GM19238 (cell line): Measurements from ENCODE around the gene LYPD5.
"Not testable (repeated sequence)": the region's sequence is repeated elsewhere in the genome, so short reads cannot be mapped to it uniquely, and the experiment has no call there.

Source experiments
- DNase-seq: peaks from one replicate; pipeline ENCODE4 v3.0.0; 2011; ENCODE audit warnings: low spot score; ENCODE audit not compliant: insufficient read length

LYPD5 gene

GRCh38 chr19:43806401-43806800 is 4.2 kb upstream of the LYPD5 start:
- not testable (repeated sequence) for DNase-seq

GRCh38 chr19:43804432-43804831 is 2.2 kb upstream of the LYPD5 start:
- DNase-seq, result no peak

- no peak for DNase-seq
Measured at GRCh38 chr19:43799502-43800142, 2.6 kb downstream of the LYPD5 start.

- no peak for DNase-seq
Measured at GRCh38 chr19:43798546-43799409, 3.5 kb downstream of the LYPD5 start.

- DNase-seq, result no peak
Measured at GRCh38 chr19:43798026-43798545, 4.2 kb downstream of the LYPD5 start.

GRCh38 chr19:43797556-43797955 is 4.7 kb downstream of the LYPD5 start:
- DNase-seq, result no peak

- no peak for DNase-seq
Measured at GRCh38 chr19:43797118-43797517, 5.1 kb downstream of the LYPD5 start.

- no peak for DNase-seq
Measured at GRCh38 chr19:43790587-43790986, 11.7 kb downstream of the LYPD5 start.

- no peak for DNase-seq
Measured at GRCh38 chr19:43789029-43789428, 13.2 kb downstream of the LYPD5 start.

GRCh38 chr19:43786665-43787064 is 15.6 kb downstream of the LYPD5 start:
- DNase-seq, result no peak

GRCh38 chr19:43784981-43785808 is 17.1 kb downstream of the LYPD5 start:
- no peak for DNase-seq

- no peak for DNase-seq
Measured at GRCh38 chr19:43784241-43784980, 17.8 kb downstream of the LYPD5 start.

GRCh38 chr19:43783636-43784035 is 18.6 kb downstream of the LYPD5 start:
- DNase-seq, result no peak

GRCh38 chr19:43782689-43783231 is 19.5 kb downstream of the LYPD5 start:
- no peak for DNase-seq

- DNase-seq, result no peak
Measured at GRCh38 chr19:43782311-43782660, 20.0 kb downstream of the LYPD5 start.

GRCh38 chr19:43781630-43782310 is 20.5 kb downstream of the LYPD5 start:
- DNase-seq, result no peak

GRCh38 chr19:43780706-43781525 is 21.3 kb downstream of the LYPD5 start, which contains the start of gene KCNN4:
Gene KCNN4 (minus strand): TSS chr19:43780973. CDS start chr19:43780861, 112 bp downstream.
- peak; percentile 63 for DNase-seq

GRCh38 chr19:43779820-43780219 is 22.4 kb downstream of the LYPD5 start:
- DNase-seq, result peak; percentile 40

- DNase-seq, result no peak
Measured at GRCh38 chr19:43779147-43779819, 23.0 kb downstream of the LYPD5 start.
